ENCODE measurements around the gene FILIP1.

Gene FILIP1

DNA sequence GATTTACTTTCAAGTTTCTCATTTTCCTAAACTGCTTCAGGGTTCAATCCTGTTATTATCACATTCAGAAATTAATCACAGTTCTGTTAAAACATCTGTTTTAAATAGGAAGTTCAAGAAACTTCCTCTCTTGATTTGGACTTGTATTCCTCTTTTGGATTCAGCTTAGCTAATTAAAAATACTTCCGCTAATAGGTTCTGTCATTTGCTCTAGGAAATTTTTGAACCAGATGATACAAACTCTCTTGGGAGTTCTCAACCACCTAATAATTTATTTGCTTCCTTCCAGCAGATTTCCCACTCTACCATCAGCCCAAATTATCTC is 193.1 kb downstream of the FILIP1 start:
- TF ChIP-seq, protein P1, sequence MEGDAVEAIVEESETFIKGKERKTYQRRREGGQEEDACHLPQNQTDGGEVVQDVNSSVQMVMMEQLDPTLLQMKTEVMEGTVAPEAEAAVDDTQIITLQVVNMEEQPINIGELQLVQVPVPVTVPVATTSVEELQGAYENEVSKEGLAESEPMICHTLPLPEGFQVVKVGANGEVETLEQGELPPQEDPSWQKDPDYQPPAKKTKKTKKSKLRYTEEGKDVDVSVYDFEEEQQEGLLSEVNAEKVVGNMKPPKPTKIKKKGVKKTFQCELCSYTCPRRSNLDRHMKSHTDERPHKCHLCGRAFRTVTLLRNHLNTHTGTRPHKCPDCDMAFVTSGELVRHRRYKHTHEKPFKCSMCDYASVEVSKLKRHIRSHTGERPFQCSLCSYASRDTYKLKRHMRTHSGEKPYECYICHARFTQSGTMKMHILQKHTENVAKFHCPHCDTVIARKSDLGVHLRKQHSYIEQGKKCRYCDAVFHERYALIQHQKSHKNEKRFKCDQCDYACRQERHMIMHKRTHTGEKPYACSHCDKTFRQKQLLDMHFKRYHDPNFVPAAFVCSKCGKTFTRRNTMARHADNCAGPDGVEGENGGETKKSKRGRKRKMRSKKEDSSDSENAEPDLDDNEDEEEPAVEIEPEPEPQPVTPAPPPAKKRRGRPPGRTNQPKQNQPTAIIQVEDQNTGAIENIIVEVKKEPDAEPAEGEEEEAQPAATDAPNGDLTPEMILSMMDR (IDR thresholded peaks at IDR 0.05; ENCODE audit: borderline replicate concordance, insufficient read depth, low read depth, low read length) = no peak
- H3K4me3 ChIP-seq (ENCODE audit: low read depth, low read length) = no peak overlapping the region

DNA sequence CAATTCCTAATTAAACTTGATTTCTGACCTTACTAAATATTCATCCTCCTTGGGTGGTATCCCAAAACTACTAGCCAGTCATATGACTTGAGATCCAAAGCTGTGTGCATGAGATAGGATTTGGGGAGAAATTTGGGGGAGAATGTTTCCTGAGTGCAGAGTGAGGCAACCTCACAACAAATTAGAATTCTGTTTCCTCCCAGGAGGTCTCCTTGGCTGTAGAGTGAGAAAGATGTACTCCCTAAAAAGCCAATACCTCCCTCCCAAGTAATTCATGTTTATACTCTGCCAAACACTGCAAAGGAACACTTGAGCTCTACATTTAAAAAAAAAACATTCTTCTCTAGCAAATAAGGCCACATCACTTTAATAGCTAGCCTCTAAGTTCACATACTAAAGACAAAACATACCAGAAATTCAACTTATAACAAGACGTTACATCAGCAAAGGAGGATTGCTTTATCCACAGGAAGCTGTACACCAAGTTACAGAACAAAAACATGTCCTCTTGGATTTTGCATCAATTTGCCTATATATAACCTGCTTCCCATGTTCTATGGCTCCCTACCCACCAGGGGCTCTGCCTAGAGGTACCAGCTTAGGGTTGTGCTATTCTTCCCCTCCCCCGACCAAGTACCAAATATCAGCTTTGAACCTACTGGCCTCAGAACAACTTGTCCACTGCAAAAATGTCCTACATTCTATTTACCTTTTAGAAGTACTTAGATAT is 193.6 kb downstream of the FILIP1 start:
- TF ChIP-seq, protein P1 (IDR thresholded peaks at IDR 0.05; ENCODE audit: borderline replicate concordance, insufficient read depth, low read depth, low read length) = no peak
- no peak overlapping the region for H3K4me3 ChIP-seq (ENCODE audit: low read depth, low read length)

DNA sequence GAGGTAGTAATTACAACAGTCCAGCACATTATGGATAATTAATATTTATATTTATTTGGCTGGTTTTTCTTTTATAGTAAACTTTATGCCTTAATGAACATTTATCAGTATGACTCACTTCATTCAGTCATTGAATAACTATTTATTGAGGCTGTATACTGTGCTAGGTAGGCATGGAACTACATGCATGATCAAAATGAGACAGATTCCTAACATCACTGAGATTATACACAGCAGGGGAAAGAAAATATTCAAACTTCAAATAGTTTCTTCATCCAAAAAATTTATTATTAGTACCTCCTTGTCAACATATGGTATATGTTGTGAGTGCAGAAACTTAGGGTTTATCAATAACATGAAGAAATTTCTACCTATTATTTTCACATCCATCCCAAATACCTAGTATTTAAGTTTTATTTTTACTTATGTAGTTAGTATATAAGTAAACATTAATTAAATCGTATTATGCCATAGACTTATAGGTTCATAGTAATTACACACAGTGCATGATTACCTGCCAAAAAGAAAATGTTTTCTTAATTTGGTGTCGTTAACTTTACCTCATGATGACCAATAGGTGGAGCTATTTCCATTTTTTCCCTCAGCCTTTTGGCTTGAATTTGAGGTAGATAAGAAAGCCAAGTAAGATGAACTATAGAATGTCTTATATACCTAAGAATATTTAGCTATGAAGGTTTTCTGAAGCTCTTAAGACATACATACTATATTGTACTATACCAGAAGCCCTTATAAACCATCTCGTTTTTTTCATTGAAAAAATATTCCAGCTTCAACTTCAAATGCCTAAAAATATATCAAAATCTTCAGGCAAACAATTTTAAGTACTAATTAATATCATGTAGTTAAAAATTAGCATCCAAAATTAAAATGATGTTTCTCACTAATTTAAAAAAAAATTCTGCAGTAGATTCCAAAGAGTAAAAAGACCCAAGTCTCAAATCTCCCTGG is 196.5 kb downstream of the FILIP1 start:
- TF ChIP-seq, protein P1 (IDR thresholded peaks at IDR 0.05; ENCODE audit: borderline replicate concordance, insufficient read depth, low read depth, low read length) = peak; percentile 25; the same call in 1 of the 2 replicates
- H3K4me3 ChIP-seq (ENCODE audit: low read depth, low read length) = no peak overlapping the region

DNA sequence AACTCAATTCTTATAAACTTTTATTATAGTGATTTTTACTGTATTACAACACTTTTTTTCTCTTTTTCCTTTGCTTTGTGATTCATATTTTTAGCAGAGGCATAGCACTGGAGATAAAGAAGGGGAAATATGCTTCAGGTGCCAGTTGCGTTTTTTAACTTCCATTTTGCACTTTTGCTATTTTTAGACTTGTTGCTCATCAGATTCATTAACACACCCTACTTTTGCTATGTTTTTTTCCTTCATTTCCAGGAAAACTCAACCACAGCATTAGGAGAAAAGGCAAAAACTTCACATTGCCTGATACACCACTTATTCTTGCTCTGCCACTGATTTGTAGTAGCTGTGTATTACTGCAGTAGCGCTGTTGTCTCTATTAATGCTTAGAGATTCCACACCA is 201.0 kb downstream of the FILIP1 start:
- TF ChIP-seq, protein P1 (IDR thresholded peaks at IDR 0.05; ENCODE audit: borderline replicate concordance, insufficient read depth, low read depth, low read length) = no peak
- H3K4me3 ChIP-seq (ENCODE audit: low read depth, low read length) = no peak overlapping the region

DNA sequence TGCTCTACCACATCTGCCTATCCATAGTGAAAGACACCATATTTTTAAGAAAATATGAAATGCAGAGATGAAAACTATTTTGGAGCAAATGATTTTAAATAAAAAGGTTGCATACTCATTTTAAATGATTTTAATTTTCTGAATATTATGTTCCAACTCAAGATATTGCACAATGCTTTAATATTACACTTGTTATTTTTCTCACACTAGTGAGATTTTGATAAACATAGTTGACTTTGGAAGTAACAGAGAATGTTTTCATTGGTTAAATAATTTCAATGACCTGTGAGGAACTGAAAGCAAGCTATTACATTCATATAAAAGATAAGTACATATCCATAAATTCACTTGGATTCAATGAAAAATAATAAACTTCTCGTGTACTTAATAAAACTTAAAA is 201.9 kb downstream of the FILIP1 start:
- no peak overlapping the region for H3K4me3 ChIP-seq (ENCODE audit: low read depth, low read length)
- TF ChIP-seq, protein P1 (IDR thresholded peaks at IDR 0.05; ENCODE audit: borderline replicate concordance, insufficient read depth, low read depth, low read length) = no peak

DNA sequence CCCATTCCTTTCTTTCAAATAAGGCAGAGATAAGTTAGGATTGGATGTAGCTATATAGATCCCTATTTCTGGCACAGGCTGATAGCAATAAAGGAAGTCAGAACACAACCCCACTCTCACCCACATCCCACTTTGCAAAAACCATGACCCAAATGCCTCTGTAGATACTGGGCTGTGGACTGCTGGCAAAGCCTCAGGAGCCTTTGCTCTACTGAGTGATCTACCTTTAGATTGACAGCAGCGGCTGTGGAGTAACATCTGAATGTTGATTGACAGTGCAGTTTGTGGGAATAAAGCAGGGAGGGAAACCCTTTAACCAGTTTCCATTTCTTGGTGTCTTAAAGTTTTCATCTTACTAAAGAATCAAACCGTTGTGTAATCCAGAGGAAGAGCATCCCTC is 202.3 kb downstream of the FILIP1 start:
- TF ChIP-seq, protein P1 (IDR thresholded peaks at IDR 0.05; ENCODE audit: borderline replicate concordance, insufficient read depth, low read depth, low read length) = no peak
- no peak overlapping the region for H3K4me3 ChIP-seq (ENCODE audit: low read depth, low read length)

All from GM12875 (cell line).